Gastrocnemius medialis (tissue), 4 donors: ENCODE data around the gene MRFAP1. TPM values are rescaled to one million over a fixed set of nuclear protein-coding genes. Genes with fewer than 3 reads are reported as not detected.
"Not testable (repeated sequence)": the region's sequence is repeated elsewhere in the genome, so short reads cannot be mapped to it uniquely, and the experiment has no call there.

Experiments
- ATAC-seq, 2 donors: fragments of 150-250 bp; one replicate each; pipeline ENCODE4 v1.9.1; 2016
- DNase-seq, 2 donors: peaks; one replicate each; pipeline ENCODE4 v3.0.0-alpha.2; 2019
- H3K27ac ChIP-seq, 4 donors: fragments of 200-600 bp; sonication (generic); 1 replicate in 1 of 4; 2 replicates in 3 of 4; pipeline ENCODE4 v1.5.1; 2016 to 2018; ENCODE audit warnings: mild to moderate bottlenecking in 2 of 4, moderate library complexity in 1 of 4
- H3K27me3 ChIP-seq, 3 donors: fragments of 200-600 bp; sonication (generic) in 2 of 3; 1 replicate in 1 of 3; 2 replicates in 2 of 3; pipeline versions ENCODE4 v1.5.1 to v1.6.0; 2016 to 2019; ENCODE audit warnings: mild to moderate bottlenecking in 1 of 3, moderate library complexity in 1 of 3
- H3K36me3 ChIP-seq, 2 donors: fragments of 200-600 bp; sonication (generic) in 1 of 2; one replicate each; pipeline ENCODE4 v1.5.1; 2017 to 2018
- H3K4me1 ChIP-seq, 2 donors: fragments of 200-600 bp; sonication (generic) in 1 of 2; one replicate each; pipeline ENCODE4 v1.5.1; 2016 to 2017; ENCODE audit warnings: mild to moderate bottlenecking in 2 of 2
- H3K4me3 ChIP-seq, 4 donors: fragments of 200-600 bp; sonication (generic) in 3 of 4; 1 replicate in 1 of 4; 2 replicates in 3 of 4; pipeline ENCODE4 v1.5.1; 2016 to 2019; ENCODE audit warnings: mild to moderate bottlenecking in 2 of 4
- H3K9me3 ChIP-seq, 3 donors: fragments of 200-600 bp; sonication (generic) in 2 of 3; 1 replicate in 1 of 3; 2 replicates in 2 of 3; pipeline ENCODE4 v1.5.1; 2016 to 2019
- POLR2A ChIP-seq, 2 donors: fragments of 450-650 bp; IDR thresholded peaks; one replicate each; pipeline ENCODE4 v1.6.1; 2017; ENCODE audit warnings: antibody characterized with exemption in 2 of 2, mild to moderate bottlenecking in 2 of 2, moderate library complexity in 2 of 2
- in situ Hi-C, 4 donors: fragments of 200-750 bp; cut with MboI; loops; one replicate each; pipeline versions ENCODE4 v1.15.0 to v1.8.0; 2017; ENCODE audit warnings: low sequenced_read_pairs in 4 of 4
- intact Hi-C: fragments of 100-400 bp; cut with DNase I; formaldehyde crosslinking; loops from one replicate; pipeline ENCODE4 v1.15.1; 2023; ENCODE audit warnings: low total_unique reads
- total RNA-seq, 4 donors: library from RNA; depleted of rRNA; stranded (reverse); fragments of >200 nt; gene quantifications; one replicate each; pipeline versions ENCODE4 v1.1.0 to v1.2.3, GENCODE V29; 2016
- TF ChIP-seq, protein P1 (sequence below), 5 experiments: fragments of 450-650 bp in 3 of 5; fragments of 200-600 bp in 2 of 5; sonication (generic) in 2 of 5; IDR thresholded peaks in 4 of 5; conservative IDR thresholded peaks in 1 of 5; 1 replicate in 4 of 5; 2 replicates in 1 of 5; pipeline ENCODE4 v1.5.1; 2016 to 2019; ENCODE audit warnings: antibody characterized with exemption in 5 of 5, mild to moderate bottlenecking in 3 of 5, moderate library complexity in 3 of 5

The MRFAP1 gene
- total RNA-seq, 4 donors from 2014 or later = 180 to 281 (median 206) TPM

- DNase-seq (no peak), ATAC-seq (no peak)
- Histone ChIP-seq H3K4me1 (peaks cover 0 to 8% of the 10 kb centered on the region in 2 donors), H3K9me3 (no peaks in the 10 kb centered on the region), H3K4me3 (no peak overlapping the region), H3K27me3 (no peaks in the 10 kb centered on the region), H3K36me3 (no peaks in the 10 kb centered on the region), H3K27ac (no peak overlapping the region)
- TF ChIP-seq, protein P1, sequence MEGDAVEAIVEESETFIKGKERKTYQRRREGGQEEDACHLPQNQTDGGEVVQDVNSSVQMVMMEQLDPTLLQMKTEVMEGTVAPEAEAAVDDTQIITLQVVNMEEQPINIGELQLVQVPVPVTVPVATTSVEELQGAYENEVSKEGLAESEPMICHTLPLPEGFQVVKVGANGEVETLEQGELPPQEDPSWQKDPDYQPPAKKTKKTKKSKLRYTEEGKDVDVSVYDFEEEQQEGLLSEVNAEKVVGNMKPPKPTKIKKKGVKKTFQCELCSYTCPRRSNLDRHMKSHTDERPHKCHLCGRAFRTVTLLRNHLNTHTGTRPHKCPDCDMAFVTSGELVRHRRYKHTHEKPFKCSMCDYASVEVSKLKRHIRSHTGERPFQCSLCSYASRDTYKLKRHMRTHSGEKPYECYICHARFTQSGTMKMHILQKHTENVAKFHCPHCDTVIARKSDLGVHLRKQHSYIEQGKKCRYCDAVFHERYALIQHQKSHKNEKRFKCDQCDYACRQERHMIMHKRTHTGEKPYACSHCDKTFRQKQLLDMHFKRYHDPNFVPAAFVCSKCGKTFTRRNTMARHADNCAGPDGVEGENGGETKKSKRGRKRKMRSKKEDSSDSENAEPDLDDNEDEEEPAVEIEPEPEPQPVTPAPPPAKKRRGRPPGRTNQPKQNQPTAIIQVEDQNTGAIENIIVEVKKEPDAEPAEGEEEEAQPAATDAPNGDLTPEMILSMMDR (IDR thresholded peaks at IDR 0.05 in 4 of 5, conservative IDR thresholded peaks at IDR 0.05 in 1 of 5) = no peak
- TF ChIP-seq POLR2A (IDR thresholded peaks at IDR 0.05) = no peak
- intact Hi-C loops (no loop called here), in situ Hi-C loops (no loop called here)
Measured at GRCh38 chr4:6627832-6628231, 12.7 kb upstream of the MRFAP1 start.

DNA sequence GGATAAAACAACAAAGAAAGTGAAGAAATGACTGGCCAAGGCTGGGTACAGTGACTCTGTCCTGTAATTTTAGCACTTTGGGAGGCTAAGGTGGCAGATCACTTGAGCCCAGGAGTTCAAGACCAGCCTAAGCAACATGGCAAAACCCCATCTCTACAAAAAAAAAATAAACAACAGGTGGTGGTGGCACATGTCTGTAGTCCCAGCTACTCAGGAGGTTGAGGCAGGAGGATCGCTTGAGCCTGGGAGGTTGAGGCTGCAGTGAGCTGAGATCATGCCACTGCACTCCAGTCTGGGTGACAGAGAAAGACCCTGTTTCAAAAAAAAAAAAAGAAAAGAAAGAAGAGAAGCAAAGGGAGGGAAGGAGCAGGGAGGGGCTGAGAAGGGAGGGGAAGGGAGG lies 12.0 kb upstream of the MRFAP1 start:
- H3K27me3 ChIP-seq, ATAC-seq, H3K27ac ChIP-seq: not testable (repeated sequence)

DNA sequence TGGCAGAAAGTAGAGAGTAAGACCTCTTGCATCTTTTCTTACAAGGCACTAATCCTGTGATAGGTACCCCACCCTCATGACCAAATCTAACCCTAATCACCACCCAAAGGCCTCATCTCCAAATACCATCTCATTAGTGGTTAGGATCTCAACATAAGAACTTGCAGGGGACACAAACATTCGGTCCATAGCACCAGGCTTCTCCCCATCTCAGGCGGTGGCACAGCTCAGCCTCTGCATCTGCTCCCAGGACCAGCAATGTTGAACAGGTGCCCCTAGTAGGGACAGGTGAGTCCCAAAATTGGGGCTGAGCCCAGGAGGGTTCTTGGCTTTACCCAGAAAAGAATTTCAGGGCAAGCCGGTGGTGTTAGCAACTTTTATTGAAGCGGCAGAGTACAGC lies 8.4 kb upstream of the MRFAP1 start:
- no peak overlapping the region for H3K4me3 ChIP-seq
- ATAC-seq (no peak), DNase-seq (peak in 1 of 2 donors; percentile 4)
- H3K27me3 ChIP-seq = no peaks in the 10 kb centered on the region
- in situ Hi-C loops = no loop called here
- no peaks in the 10 kb centered on the region for H3K9me3 ChIP-seq
- intact Hi-C loops = no loop called here
- H3K27ac ChIP-seq = peak overlapping the region in 1 of 4 donors; percentile 87
- no peaks in the 10 kb centered on the region for H3K36me3 ChIP-seq
- TF ChIP-seq POLR2A (IDR thresholded peaks at IDR 0.05) = no peak
- TF ChIP-seq, protein P1 (IDR thresholded peaks at IDR 0.05 in 4 of 5, conservative IDR thresholded peaks at IDR 0.05 in 1 of 5) = no peak
- H3K4me1 ChIP-seq = peaks cover 0 to 19% of the 10 kb centered on the region in 2 donors

More for the DNA sequence above, 12.0 kb upstream of the MRFAP1 start:
- peaks cover 0 to 10% of the 10 kb centered on the region in 2 donors for H3K4me1 ChIP-seq
- intact Hi-C loops, DNase-seq, in situ Hi-C loops, H3K36me3 ChIP-seq, H3K9me3 ChIP-seq, H3K4me3 ChIP-seq: not testable (repeated sequence)

DNA sequence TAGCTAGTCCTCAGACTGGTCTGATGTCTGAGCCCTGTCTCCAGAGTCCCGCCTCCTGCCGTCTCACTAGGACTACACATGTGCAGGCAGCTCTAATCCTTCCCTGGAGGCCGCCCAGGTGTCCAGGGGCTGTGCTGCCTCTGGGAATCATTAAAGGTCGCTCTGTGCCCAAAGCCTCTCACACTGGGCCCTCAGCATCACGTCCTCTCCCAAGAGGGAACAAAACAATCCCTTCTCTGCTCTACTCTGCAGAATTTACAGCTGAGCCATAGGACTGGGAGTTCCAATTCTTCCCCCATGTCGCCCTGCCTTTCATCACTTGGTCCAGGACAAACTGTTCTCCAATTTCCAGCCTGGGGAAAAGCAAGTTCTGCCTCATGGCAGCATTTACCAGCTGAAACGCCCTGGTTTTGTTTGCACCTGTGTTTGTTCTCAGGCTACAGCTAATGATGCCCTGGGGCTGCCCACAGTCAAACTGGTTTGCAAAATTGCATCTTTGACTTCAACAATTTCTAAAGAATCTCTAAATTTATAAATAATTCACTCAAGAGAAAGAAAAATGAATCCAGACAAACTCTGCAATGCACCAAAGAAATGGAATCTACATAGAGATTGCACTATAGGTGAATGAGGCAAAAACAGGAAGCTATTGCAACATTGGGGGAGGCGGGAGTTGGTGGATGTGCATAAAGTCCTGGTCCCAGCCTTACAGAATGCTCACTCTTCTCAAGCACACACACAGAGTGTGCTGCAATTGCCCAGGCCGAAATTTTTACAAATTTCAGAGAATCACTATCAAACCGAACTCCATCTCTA lies 7.2 kb upstream of the MRFAP1 start:
- H3K27me3 ChIP-seq = no peaks in the 10 kb centered on the region
- TF ChIP-seq, protein P1 (IDR thresholded peaks at IDR 0.05 in 4 of 5, conservative IDR thresholded peaks at IDR 0.05 in 1 of 5) = no peak
- TF ChIP-seq POLR2A (IDR thresholded peaks at IDR 0.05) = no peak
- H3K4me3 ChIP-seq = no peak overlapping the region
- no peaks in the 10 kb centered on the region for H3K36me3 ChIP-seq
- no peaks in the 10 kb centered on the region for H3K9me3 ChIP-seq
- in situ Hi-C loops (no loop called here), intact Hi-C loops (no loop called here)
- peaks cover 0 to 19% of the 10 kb centered on the region in 2 donors for H3K4me1 ChIP-seq
- peak overlapping the region in 2 of 4 donors; percentile 5 to 87 for H3K27ac ChIP-seq
- peak; percentile 77 to 94 for ATAC-seq
- peak; percentile 24 to 66 for DNase-seq

- H3K27ac ChIP-seq = no peak overlapping the region
- in situ Hi-C loops = no loop called here
- no peaks in the 10 kb centered on the region for H3K27me3 ChIP-seq
- ATAC-seq (no peak), DNase-seq (no peak)
- no peak for TF ChIP-seq POLR2A (IDR thresholded peaks at IDR 0.05)
- TF ChIP-seq, protein P1 (IDR thresholded peaks at IDR 0.05 in 4 of 5, conservative IDR thresholded peaks at IDR 0.05 in 1 of 5) = no peak
- intact Hi-C loops = no loop called here
- H3K4me3 ChIP-seq = no peak overlapping the region
- no peaks in the 10 kb centered on the region for H3K9me3 ChIP-seq
- H3K4me1 ChIP-seq = peaks cover 8 to 26% of the 10 kb centered on the region in 2 donors
- no peaks in the 10 kb centered on the region for H3K36me3 ChIP-seq
Measured at GRCh38 chr4:6634746-6635145, 5.7 kb upstream of the MRFAP1 start.
